SHP77 treated with DMSO at 0.1 percent for 48 hours (cell line): ENCODE data around the gene GATC.

Experiments
- DNase-seq: peaks from one replicate; lab custom pipeline; 2025; lab: John Stamatoyannopoulos, UW

The GATC gene, protein sequence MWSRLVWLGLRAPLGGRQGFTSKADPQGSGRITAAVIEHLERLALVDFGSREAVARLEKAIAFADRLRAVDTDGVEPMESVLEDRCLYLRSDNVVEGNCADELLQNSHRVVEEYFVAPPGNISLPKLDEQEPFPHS

DNA sequence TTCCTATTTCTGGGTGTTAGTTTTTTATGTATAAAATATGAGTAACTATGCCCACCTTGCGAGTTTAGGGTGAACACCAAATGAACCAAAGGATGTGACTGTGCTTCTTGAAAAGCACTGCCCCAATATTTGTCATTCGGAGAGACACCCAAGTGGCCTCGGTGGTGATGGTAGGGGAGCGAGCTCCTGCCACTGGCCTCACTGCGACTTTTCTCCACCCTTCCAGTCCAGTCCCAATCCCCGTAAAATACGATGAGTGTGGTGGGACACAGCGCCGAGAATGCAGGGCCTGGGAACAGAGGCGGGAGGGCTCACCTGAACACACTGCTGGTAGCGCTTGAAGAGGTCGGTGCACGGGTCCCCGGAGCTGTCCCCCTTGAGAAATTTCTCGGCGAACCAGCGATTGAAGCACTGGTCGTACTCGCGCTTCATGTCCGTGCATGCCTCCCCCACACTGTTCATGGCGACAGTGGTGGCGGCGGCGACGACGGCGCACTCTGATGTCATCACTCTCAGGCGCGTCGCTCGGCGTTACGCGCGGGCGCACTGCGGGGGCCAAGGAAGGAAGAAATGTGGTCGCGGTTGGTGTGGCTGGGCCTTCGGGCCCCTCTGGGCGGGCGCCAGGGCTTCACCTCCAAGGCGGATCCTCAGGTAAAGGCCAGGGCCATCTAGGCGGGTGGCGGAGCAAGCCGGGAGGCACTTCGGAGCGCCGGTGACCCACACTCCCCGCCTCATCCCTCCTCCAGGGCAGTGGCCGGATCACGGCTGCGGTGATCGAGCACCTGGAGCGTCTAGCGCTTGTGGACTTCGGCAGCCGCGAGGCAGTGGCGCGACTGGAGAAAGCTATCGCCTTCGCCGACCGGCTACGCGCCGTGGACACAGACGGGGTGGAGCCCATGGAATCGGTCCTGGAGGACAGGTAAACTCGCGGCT is at the start of gene GATC, which contains the start of gene TRIAP1:
GATC (plus strand) TSS at position 534 of the 933 bp plus-strand sequence; CDS start at position 571, 37 bp downstream.
TRIAP1 (minus strand) TSS at position 474 of the 933 bp plus-strand sequence; CDS start at position 462, 12 bp downstream.
- peak; percentile 70 for DNase-seq

DNA sequence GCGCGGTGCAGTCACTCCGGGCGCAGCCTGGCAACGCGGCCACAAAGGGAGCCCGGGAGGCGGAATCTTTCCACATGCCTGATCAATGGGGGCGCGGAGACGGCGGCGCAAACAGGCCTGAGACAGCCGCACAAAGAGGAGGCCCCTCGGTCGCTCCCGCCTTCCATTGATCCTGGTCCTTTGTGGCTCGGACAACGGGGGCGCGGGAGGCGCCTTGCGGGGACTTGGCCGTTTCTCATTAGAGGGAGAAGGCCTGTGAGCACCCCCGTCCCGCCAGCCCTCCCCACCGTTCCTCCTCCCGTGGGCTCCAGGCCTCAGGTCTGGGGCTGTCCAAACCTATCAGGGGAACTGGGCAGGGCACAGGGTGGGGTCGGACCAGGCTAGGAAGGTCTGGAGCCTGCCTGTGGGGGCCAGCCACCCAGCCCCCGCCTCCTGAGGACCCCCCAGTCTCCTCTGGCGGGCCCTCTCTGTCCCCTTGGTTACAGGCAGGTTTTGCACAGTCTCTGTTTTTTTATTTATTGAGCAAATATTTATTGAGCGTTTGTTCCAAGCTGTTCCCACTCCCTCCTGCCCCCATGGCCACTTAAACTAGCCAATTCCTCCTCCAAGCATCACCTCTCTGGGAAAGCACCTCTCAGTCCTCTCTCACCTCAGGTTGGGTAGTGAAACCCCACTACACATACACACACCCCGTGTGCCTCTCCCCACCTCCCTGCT is 48.3 kb upstream of the GATC start:
- DNase-seq, result no peak

DNA sequence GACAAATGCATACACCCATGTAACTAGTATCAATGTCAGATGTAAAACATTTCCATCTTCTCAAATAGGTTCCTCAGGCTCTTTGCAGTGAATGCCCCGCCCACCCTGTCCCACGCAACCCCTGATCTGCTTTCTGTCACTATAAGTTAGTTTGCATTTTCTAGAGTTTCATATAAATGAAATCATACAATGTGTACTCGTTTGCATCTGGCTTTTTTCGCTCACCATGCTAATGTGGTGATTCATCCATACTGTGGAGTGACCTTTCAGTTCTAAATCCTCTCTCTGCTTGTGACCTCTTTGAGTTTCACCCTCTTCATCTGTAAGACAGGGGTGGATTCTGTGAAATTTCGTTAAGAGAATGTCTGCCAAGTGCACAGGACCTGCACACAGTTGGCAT is 46.7 kb upstream of the GATC start:
- DNase-seq, result no peak

DNA sequence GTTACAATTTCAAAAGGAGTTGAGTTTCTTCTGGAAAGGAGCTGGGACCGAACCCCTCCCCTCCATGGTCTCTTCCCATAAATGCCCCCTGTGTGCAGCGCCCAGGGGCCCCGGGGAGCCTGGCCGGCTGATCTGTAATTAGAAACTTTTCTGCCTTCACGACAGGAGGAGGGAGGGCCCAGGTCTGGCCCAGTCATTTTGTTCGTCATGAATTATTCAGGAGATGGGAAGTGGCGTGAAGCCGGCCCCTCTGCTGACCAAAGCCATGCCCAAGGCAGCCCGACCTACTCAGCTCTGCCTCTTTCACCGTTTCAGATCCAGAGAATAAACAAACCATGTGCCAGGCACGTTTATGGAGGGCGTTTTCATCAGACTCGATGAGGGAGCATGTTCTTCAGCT is 44.0 kb upstream of the GATC start:
- no peak for DNase-seq

DNA sequence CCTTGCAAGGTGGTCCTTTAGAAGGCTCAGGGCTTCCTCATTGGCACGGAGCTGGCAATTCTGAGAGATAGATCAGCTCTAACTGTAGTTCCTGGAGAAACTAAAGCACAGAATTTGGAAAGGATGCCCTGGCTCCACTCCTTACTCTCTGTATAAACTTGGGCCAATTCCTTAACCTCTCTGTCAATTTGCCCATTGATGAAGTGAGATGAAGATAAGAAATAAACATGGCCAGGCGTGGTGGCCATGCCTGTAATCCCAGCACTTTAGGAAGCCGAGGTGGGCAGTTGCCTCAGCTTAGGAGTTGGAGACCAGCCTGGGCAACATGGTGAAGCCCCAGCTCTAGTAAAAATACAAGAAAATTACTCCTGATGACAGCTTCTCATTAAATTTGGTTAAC is 42.4 kb upstream of the GATC start:
- DNase-seq, result no peak

DNA sequence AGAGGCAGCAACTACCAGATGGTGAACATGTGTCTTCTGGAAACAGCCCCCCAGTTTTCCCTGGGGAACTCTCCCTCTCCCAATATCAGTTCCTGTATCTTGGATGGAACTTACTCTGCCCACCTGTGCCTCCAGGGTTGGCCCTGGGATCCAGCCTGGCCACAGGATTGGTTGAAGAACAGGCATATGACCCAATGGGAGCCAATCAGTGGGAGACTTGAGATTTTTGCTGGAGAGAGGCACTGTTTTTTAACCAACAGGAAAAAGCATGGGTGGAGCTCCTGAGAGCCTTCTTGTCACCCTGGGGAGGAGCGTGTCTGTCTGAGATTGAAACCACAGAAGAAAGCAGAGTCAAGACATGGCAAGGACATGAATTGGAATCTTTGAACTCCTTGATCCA is 42.0 kb upstream of the GATC start:
- DNase-seq, result no peak

DNA sequence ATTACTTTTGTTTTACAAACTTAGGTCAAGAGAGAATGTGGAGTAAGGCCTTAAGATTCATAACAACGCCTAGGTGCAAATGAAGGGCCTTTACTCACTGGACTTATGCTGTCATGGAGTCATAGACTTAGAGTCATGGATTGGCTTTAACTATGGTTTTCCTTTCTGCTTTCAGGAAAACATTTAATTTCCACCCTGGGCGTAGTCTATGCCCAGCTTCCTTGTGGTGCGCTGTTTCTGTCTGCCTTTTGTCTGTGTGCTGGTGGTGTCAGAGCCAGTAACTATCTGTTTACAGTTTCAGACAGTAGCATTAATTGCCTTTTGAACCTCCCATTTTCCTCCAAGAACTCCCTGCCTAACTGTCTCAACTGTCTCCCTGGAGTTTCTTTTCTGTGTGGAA is 40.2 kb upstream of the GATC start:
- DNase-seq, result no peak

DNA sequence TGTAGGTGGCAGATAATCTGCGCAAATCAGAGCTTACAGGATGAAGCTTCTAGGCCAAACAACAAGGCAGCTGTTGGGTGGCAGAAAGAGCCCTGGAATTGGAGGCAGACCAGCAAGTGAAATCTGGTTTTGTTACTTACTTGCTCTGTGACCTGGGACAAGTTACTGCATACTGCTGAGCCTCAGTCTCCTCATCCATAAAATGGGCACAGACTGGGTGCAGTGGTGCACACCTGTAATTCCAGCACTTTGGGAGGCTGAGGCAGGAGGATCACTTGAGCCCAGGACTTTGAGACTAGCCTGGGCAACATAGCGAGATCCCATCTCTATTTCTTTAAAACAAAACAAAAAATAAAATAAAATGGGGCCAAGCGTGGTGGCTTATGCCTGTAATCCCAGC is 39.7 kb upstream of the GATC start:
- DNase-seq, result no peak

DNA sequence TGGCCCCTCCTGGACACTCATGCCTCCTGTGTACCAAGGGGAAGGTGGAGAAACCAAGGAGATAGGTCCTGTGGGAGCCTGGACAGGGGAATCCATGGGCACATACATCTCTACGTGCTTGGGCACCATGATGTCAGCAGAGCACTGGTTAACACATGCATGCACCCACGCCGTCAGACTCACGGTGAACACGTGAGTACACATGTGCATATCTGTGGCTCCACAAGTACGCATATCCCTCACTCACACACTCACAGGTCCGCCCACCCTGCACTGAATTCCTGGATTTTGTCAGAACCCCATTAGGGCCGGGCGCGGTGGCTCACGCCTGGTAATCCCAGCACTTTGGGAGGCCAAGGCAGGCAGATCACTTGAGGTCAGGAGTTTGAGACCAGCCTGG is 37.5 kb upstream of the GATC start:
- DNase-seq, result no peak

DNA sequence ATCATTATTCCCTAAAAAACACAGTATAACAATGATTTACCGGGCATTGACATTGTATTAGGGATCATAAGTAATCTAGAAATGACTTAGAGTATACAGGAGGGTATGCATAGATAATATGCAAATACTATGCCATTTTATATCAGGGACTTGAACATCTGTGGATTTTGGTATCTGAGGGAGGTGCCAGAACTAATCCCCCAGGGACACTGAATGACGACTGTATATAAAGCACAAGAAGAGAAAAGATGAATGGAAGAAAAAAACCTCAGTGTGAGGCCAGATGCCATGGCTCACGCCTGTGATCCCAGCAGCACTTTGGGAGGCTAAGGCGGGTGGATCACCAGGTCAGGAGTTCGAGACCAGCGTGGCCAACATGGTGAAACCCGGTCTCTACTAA is 33.8 kb upstream of the GATC start:
- no peak for DNase-seq

DNA sequence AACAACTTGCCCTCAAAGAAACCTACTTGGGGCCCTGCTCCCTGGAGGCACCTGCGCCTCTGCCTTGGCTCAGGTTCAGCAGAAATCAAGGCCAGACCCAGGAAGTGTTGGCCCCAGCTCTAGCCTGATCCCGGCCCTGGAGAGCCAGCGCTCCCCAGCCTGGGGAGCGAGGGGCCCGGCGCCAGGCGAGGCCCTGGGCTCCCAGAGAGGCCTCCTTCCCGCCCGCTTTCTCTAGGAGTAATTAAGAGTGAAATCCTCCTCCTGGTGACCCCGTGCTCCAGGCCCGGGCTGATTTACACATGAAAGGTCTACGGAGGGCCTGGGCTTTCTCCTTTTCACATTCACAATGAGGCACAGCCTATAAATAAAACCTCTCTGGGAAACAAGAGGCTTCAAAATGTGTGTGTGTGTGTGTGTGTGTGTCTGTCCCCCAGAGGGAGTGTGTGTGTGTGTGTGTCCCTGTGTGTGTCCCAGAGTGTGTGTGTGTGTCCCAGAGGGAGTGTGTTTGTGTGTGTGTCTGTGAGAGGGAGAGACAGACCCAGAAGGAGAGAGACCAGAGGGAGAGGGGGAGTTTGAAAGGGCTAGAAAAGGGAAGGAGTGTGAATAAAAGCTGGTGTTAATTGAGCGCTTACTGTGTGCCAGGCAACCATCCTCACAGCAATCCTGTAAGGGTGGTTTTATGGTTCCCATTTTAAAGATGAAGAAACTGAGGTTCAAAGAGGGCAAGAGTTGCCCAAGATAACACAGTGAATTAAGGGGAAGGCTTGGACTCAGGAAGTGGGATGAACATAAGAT is 32.1 kb upstream of the GATC start:
- peak; percentile 32 for DNase-seq

DNA sequence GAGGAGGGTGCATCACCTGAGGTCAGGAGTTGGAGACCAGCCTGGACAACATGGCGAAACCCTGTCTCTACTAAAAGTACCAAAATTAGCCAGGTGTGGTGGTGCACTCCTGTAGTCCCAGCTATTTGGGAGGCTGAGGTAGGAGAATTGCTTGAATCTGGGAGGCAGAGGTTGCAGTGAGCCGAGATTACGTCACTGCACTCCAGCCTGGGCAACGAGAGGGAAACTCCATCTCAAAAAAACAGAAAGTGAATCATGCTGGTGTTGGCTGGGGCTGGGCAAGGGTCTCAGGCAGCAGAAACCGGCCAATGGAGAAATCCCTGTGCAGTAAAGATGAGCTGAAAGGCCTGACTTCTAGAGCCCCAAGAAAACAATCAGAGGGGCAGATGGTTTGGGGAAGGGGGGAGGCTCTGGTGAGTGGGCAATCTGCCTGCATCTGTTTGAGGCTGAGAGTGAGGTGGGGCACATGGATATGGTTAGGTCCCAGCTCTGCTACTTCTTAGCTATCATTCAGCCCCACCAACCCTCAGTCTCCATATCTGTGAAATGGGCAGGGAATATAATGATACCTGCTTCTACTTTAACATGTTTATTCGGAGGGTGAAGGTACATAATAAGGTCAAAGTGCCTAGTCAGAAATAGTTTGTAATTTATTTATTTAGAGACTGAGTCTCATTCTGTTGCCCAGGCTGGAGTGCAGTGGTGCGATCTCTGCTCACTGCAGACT is 29.6 kb upstream of the GATC start:
- DNase-seq, result no peak

DNA sequence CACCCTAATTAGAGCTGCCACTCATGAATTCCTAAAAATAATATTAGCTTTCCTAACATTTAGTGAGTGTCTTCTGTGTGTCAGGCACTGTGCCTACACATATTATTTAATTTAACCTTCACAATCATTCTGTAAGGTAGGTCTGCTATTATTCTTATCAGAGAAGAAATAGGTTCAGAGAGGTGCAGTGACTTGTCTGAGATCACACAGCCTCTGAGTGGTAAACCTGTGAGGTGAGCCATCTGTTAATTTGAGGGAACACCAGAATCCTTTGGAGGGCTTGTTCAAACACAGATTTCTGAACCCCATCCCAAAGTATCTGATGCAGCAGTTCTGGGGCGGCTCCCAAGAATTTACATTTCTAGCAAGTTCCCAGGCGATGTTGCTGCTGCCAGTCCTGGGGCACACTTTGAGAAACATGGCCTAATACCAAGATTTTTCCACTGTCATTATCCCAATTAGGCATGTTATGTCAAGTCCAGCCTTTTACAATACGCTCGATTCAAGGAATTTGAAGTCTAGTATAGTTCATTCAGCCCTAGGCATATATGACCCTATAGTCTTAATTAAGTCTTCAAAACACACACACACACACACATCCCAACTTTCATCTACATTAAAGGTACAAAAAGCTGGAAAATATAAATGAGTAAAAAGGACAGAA is 28.2 kb upstream of the GATC start:
- no peak for DNase-seq

DNA sequence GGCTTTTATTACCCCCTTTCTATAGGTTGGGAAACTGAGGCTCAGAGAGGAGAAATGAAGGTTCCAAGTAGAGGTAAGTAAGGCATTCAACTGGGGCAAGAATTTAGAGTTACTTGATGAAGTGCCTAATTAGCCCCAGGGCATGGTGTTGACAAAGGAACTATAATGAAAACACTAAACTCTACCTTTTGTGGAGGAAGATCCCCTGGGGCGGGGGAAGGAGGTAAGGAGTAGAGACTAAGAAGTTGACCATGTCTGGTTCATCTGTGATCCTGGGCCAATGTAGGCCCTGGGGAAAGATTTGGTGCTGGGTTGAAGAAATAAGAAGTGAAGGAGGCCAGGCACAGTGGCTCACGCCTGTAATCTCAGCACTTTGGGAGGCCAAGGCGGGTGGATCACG is 24.5 kb upstream of the GATC start:
- DNase-seq, result no peak

DNA sequence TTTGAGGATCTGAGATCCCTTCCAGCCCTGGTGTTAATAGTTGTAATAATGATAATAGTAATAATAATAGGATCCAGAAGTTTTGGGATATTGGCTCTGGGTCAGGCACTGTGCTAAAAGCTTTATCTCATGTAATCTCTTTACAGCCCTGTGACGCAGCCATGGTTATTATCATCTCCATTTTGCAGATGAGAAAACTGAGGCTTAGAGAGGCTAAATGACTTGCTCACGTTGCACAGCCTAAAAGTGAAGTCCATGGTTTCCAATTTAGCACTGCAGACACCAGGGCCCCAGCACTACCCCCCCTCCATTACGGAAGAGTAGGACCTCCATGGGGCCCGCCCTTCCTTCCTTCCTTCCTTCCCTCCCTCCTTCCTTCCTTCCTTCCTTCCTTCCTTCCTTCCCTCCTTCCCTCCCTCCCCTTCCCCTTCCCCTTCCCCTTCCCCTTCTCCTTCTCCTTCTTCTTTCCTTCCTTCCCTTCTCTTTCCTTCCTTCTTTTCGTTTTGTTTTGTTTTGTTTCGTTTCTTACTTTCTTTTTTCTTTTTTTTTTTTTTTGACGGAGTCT is 23.3 kb upstream of the GATC start:
- DNase-seq, result no peak

DNA sequence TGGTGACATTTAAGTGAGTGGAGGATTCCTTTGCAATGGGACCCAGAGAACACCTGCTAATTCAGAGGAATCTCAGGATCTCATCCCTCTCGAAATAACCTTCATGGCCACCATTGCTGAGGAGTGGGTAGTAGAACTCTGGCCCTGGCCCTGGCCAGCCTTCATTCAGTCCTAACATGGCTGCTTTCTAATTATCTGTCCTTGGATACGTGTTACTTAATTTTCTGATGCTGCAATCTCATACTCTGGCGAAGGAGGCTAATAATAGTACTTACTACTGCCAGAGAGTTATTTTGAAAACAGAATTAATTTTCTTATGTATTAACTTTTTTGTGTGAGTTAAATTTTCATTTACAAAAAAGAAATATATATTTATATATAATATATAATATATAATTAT is 20.4 kb upstream of the GATC start:
- DNase-seq, result no peak

DNA sequence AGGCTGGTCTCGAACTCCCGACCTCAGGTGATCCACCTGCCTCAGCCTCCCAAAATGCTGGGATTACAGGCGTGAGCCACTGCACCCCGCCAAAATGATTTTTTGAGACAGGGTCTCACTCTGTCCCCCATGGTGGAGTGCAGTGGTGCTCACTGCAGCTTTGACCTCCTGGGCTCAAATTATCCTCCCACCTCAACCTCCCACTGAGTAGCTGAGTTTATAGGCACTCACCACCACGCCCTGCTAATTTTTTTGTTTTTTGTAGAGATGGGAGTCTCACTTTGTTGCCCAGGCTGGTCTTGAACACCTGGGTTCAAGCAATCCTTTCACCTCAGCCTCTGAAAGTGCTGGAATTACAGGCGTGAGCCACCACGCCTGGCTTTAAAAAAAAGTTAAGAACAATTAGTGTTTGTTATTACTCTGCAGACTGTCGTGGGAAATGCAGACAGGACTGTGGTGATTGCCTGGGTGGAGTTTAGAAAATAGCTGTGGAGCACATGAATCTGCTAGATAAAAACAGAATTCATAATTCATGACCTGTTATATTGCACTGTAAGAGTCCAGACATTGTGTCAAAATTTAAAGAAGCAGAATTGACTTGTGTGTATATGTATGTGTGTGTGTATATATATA is 17.5 kb upstream of the GATC start:
- DNase-seq, result no peak

DNA sequence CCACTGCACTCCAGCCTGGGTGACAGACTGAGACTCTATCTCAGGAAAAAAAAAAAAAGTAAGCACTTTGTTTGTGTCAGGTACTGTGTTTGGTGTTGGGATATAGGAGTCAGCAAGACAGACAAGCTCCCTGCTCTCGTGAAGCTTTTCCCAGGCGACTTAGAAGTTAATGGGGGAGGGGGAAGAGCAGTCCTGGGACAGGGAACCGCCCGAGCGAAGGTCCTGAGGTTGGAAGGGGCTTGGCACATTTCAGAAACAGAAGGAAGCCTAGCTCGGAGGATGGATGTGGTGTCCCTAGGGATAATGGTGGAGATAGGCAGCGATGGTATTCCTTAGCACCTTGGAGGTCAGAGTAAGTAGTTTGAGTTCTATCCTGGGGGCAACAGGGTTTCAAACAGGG is 16.9 kb upstream of the GATC start:
- no peak for DNase-seq

DNA sequence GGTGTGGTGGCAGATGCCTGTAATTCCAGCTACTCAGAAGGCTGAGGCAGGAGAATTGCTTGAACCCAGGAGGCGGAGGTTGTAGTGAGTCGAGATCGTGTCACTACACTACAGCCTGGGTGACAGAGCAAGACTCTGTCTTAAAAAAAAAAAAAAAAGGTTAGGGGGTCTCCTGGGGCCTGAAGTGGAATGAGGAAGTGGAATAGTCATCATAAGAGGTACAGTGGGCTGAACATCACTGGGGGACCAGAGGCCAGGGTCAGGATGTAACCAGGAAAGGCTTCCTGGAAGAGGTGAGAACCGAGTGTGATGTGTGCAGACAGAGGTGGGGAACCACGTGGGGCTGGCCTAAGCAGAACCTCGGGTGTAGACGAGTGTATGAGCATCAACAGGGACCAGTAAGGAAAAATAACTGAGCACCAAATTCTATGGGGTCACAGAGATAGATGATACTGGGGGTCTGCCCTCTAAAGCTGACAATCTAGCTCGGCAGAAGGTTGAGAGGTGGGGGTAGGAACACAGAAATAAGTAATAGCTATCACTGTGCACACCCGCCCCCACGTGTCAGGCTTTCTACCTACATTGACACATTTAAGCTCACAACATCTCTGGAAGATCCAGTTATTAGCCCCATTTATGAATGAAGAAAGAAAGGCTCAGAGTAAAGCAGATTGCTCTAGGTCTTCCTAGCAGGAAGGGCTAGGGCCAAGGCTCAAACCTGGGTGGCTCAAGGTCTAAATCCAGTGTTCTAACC is 13.3 kb upstream of the GATC start:
- DNase-seq, result no peak
